ENCODE results near the gene ZNF687.

The ZNF687 gene

DNA sequence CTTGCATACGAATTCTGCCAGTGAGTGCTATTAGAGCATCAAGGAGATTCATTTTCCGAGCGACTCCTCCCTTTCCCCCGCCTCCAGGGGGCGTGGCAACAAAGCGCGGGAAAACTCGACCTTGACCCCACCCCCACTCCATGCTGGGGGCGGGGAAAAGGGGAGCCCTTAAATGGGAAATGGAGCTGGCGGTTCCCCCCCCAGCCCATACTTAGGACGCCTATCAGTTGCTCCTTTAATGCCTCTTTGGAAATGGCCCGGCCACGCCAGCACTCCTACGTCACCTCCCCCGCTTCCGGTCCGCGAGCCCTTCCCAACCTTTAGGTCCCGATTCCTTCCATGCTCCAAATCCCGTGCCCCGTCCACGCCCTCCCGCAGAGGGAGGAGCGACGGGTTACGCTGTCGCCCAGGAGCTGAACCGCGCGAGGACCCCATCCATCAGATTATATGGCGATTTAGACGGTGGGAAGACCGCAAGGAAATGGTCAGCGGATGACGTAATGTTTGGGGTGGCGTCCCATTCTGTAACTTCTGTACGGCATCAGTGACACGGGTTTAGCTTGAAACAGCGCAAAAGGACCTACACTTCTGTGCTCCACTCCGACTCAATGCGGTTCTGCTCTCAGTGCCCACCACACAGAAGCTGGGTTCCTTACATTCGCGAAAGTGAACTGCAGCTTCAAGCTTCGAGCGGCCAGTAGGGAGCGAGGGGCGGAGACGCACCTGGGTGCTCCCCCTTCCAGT, 702 bp upstream of the ZNF687 start:
- peak; percentile 96 for DNase-seq

DNA sequence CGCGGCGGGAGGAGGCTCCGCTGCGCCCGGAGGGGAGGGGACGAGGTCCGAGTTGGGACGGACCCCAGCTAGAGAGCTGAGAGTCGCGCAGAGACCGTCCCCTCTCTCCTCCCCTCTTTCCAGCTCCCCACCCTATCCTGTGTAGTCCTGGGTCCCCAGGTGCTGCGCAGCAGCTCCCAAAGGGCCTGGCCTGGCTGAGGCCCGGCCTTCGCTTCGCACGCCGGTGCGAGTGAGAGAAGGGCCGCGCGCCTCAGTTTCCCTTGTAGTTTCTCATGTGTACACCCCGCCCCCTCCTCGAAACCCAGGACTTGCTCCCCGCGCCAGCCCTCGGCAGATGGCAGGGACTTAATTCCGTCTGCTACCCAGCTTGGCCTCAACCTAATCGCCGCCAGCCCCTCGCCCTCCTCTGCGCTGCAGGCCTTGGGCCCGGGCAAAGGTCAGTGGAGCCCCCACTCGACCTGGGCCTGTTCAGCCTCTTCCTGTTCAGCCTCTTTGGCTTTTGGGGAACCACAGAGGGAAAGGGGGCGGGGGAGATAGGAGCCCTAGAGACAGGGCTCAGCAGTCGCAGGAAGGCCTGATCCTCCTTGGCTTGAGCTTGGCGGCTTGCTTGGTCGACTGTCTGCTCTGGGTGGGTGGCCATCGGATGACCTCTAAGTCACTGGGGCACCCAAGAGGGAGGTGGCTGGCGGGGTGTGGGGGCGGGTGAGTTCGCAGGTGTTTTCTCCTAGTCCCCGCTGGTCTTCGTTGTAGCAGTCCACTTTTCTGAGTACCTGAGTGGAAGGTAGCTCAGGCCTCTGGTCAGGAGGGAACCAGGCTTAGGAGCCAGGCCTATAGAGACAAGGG, 1.0 kb downstream of the ZNF687 start:
- no peak for DNase-seq

DNA sequence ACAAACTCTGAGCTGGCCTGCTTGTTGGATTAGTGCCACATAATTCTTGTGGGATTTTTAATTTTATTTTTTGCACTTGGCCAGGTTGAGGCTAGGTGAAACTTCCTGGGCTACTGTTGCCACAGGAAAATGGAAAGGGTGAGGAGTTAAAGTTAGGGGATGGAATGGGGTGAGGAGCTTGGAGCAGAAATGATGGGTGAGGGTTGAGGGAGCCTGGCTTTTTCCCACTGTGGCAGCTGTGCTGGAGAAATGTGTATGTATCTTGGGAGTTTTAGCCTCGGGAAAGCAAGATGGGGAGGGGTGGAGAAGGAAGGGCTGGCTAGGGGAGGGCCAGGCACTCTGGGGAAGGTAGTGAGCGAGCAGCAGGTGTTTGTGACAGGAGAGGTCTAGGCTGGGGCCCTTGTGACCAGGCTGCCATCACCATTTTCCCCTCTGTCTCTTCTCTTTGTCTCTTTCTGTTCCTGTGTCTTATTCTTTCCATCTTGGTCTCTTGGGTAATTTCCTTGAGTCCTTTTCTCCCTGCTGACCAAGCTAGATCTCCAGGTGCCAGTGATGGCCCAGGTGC, 2.0 kb downstream of the ZNF687 start:
- DNase-seq: no peak

- no peak for DNase-seq
Measured at GRCh38 chr1:151286619-151287340, 4.7 kb downstream of the ZNF687 start.

DNA sequence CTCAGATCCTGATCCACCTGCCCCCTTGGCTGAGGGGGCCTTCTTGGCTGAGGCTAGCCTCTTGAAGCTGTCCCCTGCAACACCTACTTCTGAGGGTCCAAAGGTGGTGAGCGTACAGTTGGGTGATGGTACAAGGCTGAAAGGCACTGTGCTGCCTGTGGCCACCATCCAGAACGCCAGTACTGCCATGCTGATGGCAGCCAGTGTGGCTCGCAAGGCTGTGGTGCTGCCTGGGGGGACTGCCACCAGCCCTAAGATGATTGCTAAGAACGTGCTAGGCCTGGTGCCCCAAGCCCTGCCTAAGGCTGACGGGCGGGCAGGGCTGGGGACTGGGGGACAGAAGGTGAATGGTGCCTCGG, 5.2 kb downstream of the ZNF687 start:
- no peak for DNase-seq

DNA sequence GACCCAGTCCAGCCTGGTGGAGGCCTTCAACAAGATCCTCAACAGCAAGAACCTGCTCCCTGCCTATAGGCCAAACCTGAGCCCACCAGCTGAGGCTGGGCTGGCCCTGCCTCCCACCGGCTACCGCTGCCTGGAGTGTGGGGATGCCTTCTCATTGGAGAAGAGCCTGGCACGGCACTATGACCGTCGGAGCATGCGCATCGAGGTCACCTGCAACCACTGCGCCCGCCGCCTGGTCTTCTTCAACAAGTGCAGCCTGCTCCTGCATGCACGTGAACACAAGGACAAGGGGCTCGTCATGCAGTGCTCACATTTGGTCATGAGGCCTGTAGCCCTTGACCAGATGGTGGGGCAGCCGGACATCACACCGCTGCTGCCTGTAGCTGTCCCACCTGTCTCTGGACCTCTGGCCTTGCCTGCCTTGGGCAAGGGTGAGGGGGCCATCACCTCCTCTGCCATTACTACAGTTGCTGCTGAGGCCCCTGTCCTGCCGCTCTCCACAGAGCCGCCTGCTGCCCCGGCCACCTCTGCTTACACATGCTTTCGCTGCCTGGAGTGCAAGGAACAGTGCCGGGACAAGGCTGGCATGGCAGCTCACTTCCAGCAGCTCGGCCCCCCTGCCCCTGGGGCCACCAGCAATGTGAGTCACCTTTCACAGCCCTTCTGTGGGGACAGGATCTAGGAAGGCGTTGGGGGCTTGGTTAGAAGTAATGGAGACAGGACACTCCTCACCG, 5.8 kb downstream of the ZNF687 start:
- no peak for DNase-seq

DNA sequence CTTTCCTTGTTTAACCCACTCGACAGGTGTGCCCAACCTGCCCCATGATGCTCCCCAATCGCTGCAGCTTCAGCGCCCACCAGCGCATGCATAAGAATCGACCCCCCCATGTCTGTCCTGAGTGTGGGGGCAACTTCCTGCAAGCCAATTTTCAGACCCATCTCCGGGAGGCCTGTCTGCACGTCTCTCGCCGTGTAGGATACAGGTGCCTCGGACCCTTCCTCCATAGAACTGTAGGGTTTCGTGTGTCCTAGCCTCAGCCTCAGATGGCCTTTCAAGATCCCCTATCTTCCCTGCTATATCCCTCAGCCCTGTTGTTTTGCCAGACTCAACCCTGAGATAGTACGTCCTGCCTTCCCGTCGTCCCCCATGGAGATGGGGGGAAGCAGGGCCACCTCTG, 6.4 kb downstream of the ZNF687 start:
- DNase-seq: no peak

DNA sequence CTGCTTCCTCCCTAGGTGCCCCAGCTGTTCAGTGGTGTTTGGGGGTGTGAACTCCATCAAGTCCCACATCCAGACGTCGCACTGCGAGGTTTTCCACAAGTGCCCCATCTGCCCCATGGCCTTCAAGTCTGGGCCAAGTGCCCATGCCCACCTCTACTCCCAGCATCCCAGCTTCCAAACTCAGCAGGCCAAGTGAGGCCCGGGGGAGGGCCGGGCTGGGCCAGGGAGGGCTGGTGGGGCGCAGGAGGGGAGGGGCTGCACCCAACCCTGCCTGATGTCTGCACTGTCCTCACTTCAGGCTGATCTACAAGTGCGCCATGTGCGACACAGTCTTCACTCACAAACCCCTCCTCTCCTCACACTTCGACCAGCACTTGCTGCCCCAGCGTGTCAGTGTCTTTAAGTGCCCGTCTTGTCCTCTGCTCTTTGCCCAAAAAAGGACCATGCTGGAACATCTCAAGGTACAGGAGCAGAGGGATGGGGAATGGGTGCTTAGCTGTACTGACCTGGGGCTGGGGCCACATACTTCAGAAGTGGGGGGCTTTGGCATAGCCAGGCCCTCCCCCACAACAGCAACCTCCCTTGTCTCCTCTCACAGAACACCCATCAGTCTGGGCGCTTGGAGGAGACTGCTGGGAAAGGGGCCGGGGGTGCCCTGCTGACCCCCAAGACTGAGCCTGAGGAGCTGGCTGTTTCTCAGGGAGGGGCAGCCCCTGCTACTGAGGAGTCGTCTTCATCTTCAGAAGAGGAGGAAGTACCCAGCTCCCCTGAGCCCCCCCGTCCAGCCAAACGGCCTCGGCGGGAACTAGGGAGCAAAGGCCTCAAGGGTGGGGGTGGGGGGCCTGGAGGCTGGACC, 7.2 kb downstream of the ZNF687 start:
- no peak for DNase-seq

GRCh38 chr1:151289991-151290708, 8.1 kb downstream of the ZNF687 start:
- DNase-seq: no peak

DNA sequence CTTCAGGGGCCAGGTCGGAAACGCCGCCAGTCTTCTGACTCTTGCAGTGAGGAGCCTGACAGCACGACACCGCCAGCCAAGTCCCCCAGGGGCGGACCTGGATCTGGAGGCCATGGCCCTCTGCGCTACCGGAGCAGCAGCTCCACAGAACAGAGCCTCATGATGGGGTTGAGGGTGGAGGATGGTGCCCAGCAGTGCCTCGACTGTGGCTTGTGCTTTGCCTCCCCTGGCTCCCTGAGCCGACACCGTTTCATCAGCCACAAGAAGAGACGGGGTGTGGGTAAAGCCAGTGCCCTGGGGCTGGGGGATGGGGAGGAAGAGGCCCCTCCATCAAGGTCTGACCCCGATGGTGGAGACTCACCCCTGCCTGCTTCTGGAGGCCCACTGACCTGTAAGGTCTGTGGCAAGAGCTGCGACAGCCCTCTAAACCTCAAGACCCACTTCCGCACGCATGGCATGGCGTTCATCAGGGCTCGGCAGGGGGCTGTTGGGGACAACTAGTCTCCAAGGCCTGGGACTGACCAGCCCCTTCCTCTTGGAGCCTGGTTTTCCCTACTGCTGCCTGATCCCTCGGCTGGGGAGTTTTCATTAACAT, 8.7 kb downstream of the ZNF687 start:
- DNase-seq: no peak

GRCh38 chr1:151292207-151293030, 10.3 kb downstream of the ZNF687 start:
- no peak for DNase-seq

- DNase-seq: no peak
Measured at GRCh38 chr1:151293093-151293492, 11.0 kb downstream of the ZNF687 start.

- DNase-seq: no peak
Measured at GRCh38 chr1:151294742-151295462, 12.8 kb downstream of the ZNF687 start.

GRCh38 chr1:151309811-151310323, 27.8 kb downstream of the ZNF687 start:
- no peak for DNase-seq

GRCh38 chr1:151311011-151311410, 28.9 kb downstream of the ZNF687 start:
- DNase-seq: no peak

- peak; percentile 89 for DNase-seq
Measured at GRCh38 chr1:151311589-151312331, 29.7 kb downstream of the ZNF687 start.

DNA sequence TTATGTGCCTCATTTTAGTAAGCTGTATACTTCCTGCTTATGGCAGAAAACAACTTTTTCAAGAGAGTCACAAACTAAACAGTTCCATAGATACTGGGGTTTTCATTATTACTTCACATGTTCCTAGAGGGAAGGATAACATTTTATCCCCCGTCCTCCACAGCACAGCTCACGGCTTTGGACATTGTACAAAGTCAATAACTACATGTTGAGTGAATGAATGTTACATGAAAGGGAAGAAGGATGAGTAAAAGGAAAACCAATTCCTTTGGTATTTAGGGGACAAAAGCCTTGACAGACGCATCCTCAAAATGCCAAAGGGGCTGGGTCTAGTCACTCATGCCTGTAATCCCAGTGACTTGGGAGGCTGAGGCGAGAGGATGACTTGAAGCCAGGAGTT, 30.3 kb downstream of the ZNF687 start:
- no peak for DNase-seq

DNA sequence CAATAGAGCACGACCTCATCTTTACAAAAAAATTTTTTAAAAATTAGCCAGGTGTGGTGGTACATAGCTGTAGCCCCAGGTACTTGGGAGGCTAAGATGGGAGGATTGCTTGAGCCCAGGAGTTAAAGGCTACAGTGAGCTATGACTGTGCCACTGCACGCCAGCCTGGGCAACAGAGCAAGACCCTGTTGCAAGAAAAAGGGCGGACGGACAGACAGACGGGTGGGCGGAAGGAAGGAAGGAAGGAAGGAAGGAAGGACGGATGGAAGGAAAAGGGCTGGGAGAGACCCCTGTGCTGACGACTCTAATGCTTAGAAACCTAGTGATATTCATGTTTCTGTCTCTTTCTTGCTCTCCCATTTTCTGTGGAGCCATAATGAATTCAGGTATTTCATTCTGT, 30.7 kb downstream of the ZNF687 start:
- DNase-seq: no peak

All from CD4-positive, alpha-beta T cell treated with Interleukin-4 for 4 hours (primary cell).